Measurements from ENCODE around the gene NLRC5.
"Not testable (repeated sequence)": the region's sequence is repeated elsewhere in the genome, so short reads cannot be mapped to it uniquely, and the experiment has no call there.

The NLRC5 gene

GRCh38 chr16:57083485-57084126 lies 94.2 kb downstream of the NLRC5 start:
- no peak for DNase-seq

GRCh38 chr16:57084257-57084770 lies 95.0 kb downstream of the NLRC5 start:
- peak; percentile 38 to 56 (median 54) for DNase-seq

GRCh38 chr16:57084996-57085395 lies 95.6 kb downstream of the NLRC5 start:
- DNase-seq, result no peak

GRCh38 chr16:57087003-57087402 lies 97.6 kb downstream of the NLRC5 start:
- DNase-seq, result no peak

- DNase-seq, result no peak
Observed at GRCh38 chr16:57089406-57089805, 100.0 kb downstream of the NLRC5 start.

- DNase-seq, result no peak
Observed at GRCh38 chr16:57091200-57091974, 102.0 kb downstream of the NLRC5 start.

- no peak for DNase-seq
Observed at GRCh38 chr16:57091975-57092785, 102.8 kb downstream of the NLRC5 start, which contains the start of gene CPNE2. Gene CPNE2 (plus strand): TSS chr16:57092583. CDS start chr16:57110743, 18,160 bp downstream.

GRCh38 chr16:57092786-57093411 lies 103.5 kb downstream of the NLRC5 start:
- peak in 3 of 4 experiments; percentile 23 to 36 (median 34) for DNase-seq

- DNase-seq, result no peak
Observed at GRCh38 chr16:57093666-57094564, 104.6 kb downstream of the NLRC5 start.

- DNase-seq, result no peak
Observed at GRCh38 chr16:57094911-57095310, 105.6 kb downstream of the NLRC5 start.

- DNase-seq, result no peak
Observed at GRCh38 chr16:57096192-57096591, 106.8 kb downstream of the NLRC5 start.

GRCh38 chr16:57096793-57097192 lies 107.4 kb downstream of the NLRC5 start:
- DNase-seq, result no peak

GRCh38 chr16:57098188-57098841 lies 109.0 kb downstream of the NLRC5 start:
- no peak for DNase-seq

GRCh38 chr16:57099965-57100364 lies 110.6 kb downstream of the NLRC5 start:
- not testable (repeated sequence) for DNase-seq

- no peak for DNase-seq
Observed at GRCh38 chr16:57100445-57100844, 111.1 kb downstream of the NLRC5 start.

GRCh38 chr16:57102888-57103851 lies 113.8 kb downstream of the NLRC5 start:
- DNase-seq, result no peak

GRCh38 chr16:57104706-57105105 lies 115.3 kb downstream of the NLRC5 start:
- no peak for DNase-seq

- no peak for DNase-seq
Observed at GRCh38 chr16:57105184-57105583, 115.8 kb downstream of the NLRC5 start.

- no peak for DNase-seq
Observed at GRCh38 chr16:57106767-57107166, 117.4 kb downstream of the NLRC5 start.
